SU-DHL-6 (cell line): Measurements from ENCODE around the gene DNAJB8.

ENCODE experiments used
- H2AFZ ChIP-seq: fragments of 200-600 bp; sonication (generic); 2 replicates; pipeline ENCODE4 v1.6.1; 2014; ENCODE audit warnings: low read depth, mild to moderate bottlenecking, moderate library complexity, mixed read lengths, antibody characterized with exemption, low read length; ENCODE audit not compliant: severe bottlenecking
- H3F3A ChIP-seq: fragments of 200-600 bp; shearing (Covaris generic); 2 replicates; pipeline ENCODE4 v1.6.0; 2016; ENCODE audit warnings: antibody characterized with exemption, mild to moderate bottlenecking; ENCODE audit not compliant: insufficient read depth
- H3K27ac ChIP-seq: fragments of 200-600 bp; sonication (generic); 2 replicates; pipeline ENCODE4 v1.5.1; 2016; ENCODE audit warnings: low read depth, mild to moderate bottlenecking, low read length, moderate library complexity, mixed read lengths
- H3K27me3 ChIP-seq: fragments of 200-600 bp; sonication (generic), shearing (Covaris generic); 2 replicates; pipeline ENCODE4 v1.6.0; 2014; ENCODE audit warnings: mild to moderate bottlenecking, low read length
- H3K36me3 ChIP-seq: fragments of 200-600 bp; sonication (generic); 2 replicates; pipeline ENCODE4 v1.6.1; 2014; ENCODE audit warnings: mild to moderate bottlenecking, low read length, mixed read lengths
- H3K4me2 ChIP-seq: fragments of 300-600, 200-600 bp; shearing (Covaris generic), sonication (generic); 2 replicates; pipeline ENCODE4 v1.6.0; 2014; ENCODE audit warnings: low read length, low read depth, mild to moderate bottlenecking; ENCODE audit not compliant: poor library complexity, severe bottlenecking
- H3K4me3 ChIP-seq: fragments of 200-600 bp; sonication (generic); 2 replicates; pipeline ENCODE4 v1.5.1; 2014; ENCODE audit warnings: antibody characterized with exemption, low read length, mild to moderate bottlenecking, mixed read lengths; ENCODE audit not compliant: insufficient read depth, poor library complexity, severe bottlenecking
- H3K79me2 ChIP-seq: fragments of 200-600 bp; sonication (generic); 2 replicates; pipeline ENCODE4 v1.6.1; 2014; ENCODE audit warnings: mild to moderate bottlenecking, low read length, moderate library complexity; ENCODE audit not compliant: insufficient read depth
- H3K9ac ChIP-seq: fragments of 200-600 bp; sonication (generic); 2 replicates; pipeline ENCODE4 v1.7.0; 2014; ENCODE audit warnings: mild to moderate bottlenecking, low read length
- H3K9me2 ChIP-seq: fragments of 200-600 bp; sonication (generic); replicated peaks from 2 replicates; pipeline ENCODE4 v1.6.1; 2014; ENCODE audit warnings: low read length; ENCODE audit not compliant: insufficient read depth
- H3K9me3 ChIP-seq: fragments of 200-600 bp; sonication (generic); 2 replicates; pipeline ENCODE4 v1.6.1; 2014; ENCODE audit warnings: low read length, mixed read lengths; ENCODE audit not compliant: insufficient read depth
- H4K20me1 ChIP-seq: fragments of 200-600 bp; sonication (generic); 2 replicates; pipeline ENCODE4 v1.6.1; 2014; ENCODE audit warnings: low read depth, mild to moderate bottlenecking, antibody characterized with exemption, low read length, moderate library complexity, mixed read lengths
- CTCF ChIP-seq: fragments of 200-600 bp; sonication (generic); IDR thresholded peaks from one replicate; pipeline ENCODE4 v1.5.1; 2017; ENCODE audit warnings: antibody characterized with exemption, mild to moderate bottlenecking, low read length, moderate library complexity; ENCODE audit not compliant: insufficient read depth, poor library complexity, severe bottlenecking
- EZH2phosphoT487 ChIP-seq: fragments of 200-600 bp; sonication (generic), shearing (Covaris generic); conservative IDR thresholded peaks from 2 replicates; pipeline ENCODE4 v1.6.1; 2018; ENCODE audit warnings: mild to moderate bottlenecking, antibody characterized with exemption, low read length, moderate library complexity, mixed read lengths

Gene DNAJB8

GRCh38 chr3:128491941-128492670 lies 25.4 kb upstream of the DNAJB8 start:
- TF ChIP-seq CTCF (no peak), EZH2phosphoT487 (no peak)
- Histone ChIP-seq H3K4me2 (no peak overlapping the region), H2AFZ (no peak overlapping the region), H3K9me2 (no peaks in the 10 kb centered on the region), H3K79me2 (no peaks in the 10 kb centered on the region), H3K27ac (no peak overlapping the region), H3K36me3 (no peaks in the 10 kb centered on the region), H3K9ac (no peak overlapping the region), H3K4me3 (no peak overlapping the region), H3K9me3 (no peaks in the 10 kb centered on the region), H4K20me1 (no peaks in the 10 kb centered on the region), H3F3A (no peaks in the 10 kb centered on the region), H3K27me3 (no peaks in the 10 kb centered on the region)

- no peak overlapping the region for H3K9ac ChIP-seq
Measured at GRCh38 chr3:128491691-128491940, 24.9 kb upstream of the DNAJB8 start.

GRCh38 chr3:128490915-128491690 lies 24.4 kb upstream of the DNAJB8 start:
- Histone ChIP-seq H3K9ac (no peak overlapping the region), H3K27ac (no peak overlapping the region), H3F3A (no peaks in the 10 kb centered on the region), H2AFZ (no peak overlapping the region), H3K9me3 (no peaks in the 10 kb centered on the region), H3K36me3 (no peaks in the 10 kb centered on the region), H3K79me2 (no peaks in the 10 kb centered on the region), H3K9me2 (no peaks in the 10 kb centered on the region), H3K27me3 (no peaks in the 10 kb centered on the region), H4K20me1 (no peaks in the 10 kb centered on the region), H3K4me2 (no peak overlapping the region), H3K4me3 (no peak overlapping the region)
- TF ChIP-seq CTCF (no peak), EZH2phosphoT487 (no peak)

More at GRCh38 chr3:128491691-128491940, 24.9 kb upstream of the DNAJB8 start:
- no peaks in the 10 kb centered on the region for H3K27me3 ChIP-seq
- H3K4me2 ChIP-seq: no peak overlapping the region
- H3K36me3 ChIP-seq: no peaks in the 10 kb centered on the region
- H3K27ac ChIP-seq: no peak overlapping the region
- no peak overlapping the region for H3K4me3 ChIP-seq
- no peaks in the 10 kb centered on the region for H4K20me1 ChIP-seq
- TF ChIP-seq EZH2phosphoT487: no peak
- TF ChIP-seq CTCF: no peak
- H3K9me2 ChIP-seq: no peaks in the 10 kb centered on the region
- H2AFZ ChIP-seq: no peak overlapping the region
- H3F3A ChIP-seq: no peaks in the 10 kb centered on the region
- H3K9me3 ChIP-seq: no peaks in the 10 kb centered on the region
- H3K79me2 ChIP-seq: no peaks in the 10 kb centered on the region
